Measurements from ENCODE around the gene EFHC2. TPM values are rescaled to one million over a fixed set of nuclear protein-coding genes. Genes with fewer than 3 reads are reported as not detected.

The EFHC2 gene
- total and polyA plus RNA-seq, 12 donors = 1.5 to 17.9 (median 10.3) TPM

DNA sequence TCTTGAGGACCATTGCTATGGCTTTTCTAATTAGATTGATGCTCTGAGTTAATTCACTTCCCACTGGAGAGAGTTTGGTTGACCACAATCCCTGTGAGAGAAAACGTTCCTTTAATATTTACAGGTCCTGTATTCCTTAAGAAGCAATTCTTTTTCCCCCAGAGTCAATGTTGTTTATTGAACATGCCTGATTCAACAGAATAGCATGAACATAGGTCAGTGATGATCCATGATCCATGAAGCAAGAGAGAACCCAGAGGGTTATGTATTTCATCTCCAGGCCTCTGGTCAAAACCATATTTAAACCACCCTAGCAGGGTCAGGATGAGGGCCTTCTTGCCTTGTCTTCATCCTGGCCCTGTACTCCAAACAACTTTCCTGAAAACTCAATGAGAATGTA is 39.4 kb upstream of the EFHC2 start:
- TF ChIP-seq, protein P1, sequence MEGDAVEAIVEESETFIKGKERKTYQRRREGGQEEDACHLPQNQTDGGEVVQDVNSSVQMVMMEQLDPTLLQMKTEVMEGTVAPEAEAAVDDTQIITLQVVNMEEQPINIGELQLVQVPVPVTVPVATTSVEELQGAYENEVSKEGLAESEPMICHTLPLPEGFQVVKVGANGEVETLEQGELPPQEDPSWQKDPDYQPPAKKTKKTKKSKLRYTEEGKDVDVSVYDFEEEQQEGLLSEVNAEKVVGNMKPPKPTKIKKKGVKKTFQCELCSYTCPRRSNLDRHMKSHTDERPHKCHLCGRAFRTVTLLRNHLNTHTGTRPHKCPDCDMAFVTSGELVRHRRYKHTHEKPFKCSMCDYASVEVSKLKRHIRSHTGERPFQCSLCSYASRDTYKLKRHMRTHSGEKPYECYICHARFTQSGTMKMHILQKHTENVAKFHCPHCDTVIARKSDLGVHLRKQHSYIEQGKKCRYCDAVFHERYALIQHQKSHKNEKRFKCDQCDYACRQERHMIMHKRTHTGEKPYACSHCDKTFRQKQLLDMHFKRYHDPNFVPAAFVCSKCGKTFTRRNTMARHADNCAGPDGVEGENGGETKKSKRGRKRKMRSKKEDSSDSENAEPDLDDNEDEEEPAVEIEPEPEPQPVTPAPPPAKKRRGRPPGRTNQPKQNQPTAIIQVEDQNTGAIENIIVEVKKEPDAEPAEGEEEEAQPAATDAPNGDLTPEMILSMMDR (IDR thresholded peaks at IDR 0.05) = no peak
- DNase-seq (no peak), ATAC-seq (no peak)
- WGBS, 2 donors = 88 to 92% methylated on average over 1 of the region's 1 CpG
- Histone ChIP-seq H3K4me3 (no peak overlapping the region), H3K4me1 (no peaks in the 10 kb centered on the region), H3K27me3 (peaks cover 0 to 37% (median 0%) of the 10 kb centered on the region in 7 donors), H3K9me3 (no peaks in the 10 kb centered on the region), H3K36me3 (no peaks in the 10 kb centered on the region), H3K27ac (no peak overlapping the region)
- intact Hi-C loops (cut with DNase I) = no loop called here

DNA sequence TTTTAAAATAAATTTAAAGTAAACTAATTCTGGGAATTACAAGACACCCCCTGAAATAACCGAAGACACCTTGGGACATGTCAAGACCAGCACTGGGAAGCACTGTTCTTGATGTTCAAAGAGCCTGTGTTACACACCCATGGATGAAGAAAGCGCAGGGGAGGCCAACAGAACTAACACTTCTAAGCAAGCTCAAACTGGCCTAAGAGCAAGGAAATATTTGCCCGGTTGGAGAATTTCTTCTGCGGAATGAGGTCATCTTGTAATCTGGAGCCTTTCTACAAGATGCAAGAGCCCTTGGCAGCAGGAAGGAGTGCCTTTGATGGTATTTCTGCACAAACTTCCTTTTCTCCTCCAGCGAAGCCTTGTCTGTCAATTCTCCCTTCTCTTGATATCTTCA is 9.3 kb upstream of the EFHC2 start:
- 59 to 71% methylated on average over 5 of the region's 5 CpGs for WGBS, 2 donors
- no peak overlapping the region for H3K27ac ChIP-seq
- DNase-seq = no peak
- TF ChIP-seq, protein P1 (IDR thresholded peaks at IDR 0.05) = no peak
- H3K4me1 ChIP-seq = no peaks in the 10 kb centered on the region
- intact Hi-C loops (cut with DNase I) = no loop called here
- no peaks in the 10 kb centered on the region for H3K9me3 ChIP-seq
- peaks cover 0 to 47% (median 0%) of the 10 kb centered on the region in 7 donors for H3K27me3 ChIP-seq
- ATAC-seq = no peak
- H3K36me3 ChIP-seq = no peaks in the 10 kb centered on the region
- H3K4me3 ChIP-seq = no peak overlapping the region

DNA sequence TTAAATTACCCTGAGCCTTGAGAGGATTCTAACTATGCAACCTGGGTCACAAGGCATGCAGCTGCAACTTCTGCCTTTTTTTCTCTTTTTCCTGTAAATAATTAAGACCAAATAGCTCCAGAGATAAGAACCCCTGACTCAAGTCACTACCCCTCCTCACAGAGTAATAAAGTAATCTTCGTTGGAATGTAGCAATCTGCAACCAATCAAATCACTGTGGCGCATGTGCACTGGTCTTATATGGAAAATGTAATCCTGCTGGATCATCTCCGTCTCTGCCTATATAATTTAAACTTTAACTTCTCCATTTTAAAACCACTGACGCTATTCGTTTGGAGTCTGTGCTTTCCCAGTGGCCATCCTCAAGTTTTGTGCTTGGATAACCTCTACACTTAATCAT is 6.1 kb upstream of the EFHC2 start:
- Histone ChIP-seq H3K27me3 (peaks cover 0 to 46% (median 0%) of the 10 kb centered on the region in 7 donors), H3K4me3 (no peak overlapping the region), H3K27ac (no peak overlapping the region), H3K4me1 (peaks cover 0 to 3% (median 0%) of the 10 kb centered on the region in 9 donors), H3K9me3 (no peaks in the 10 kb centered on the region), H3K36me3 (no peaks in the 10 kb centered on the region)
- intact Hi-C loops (cut with DNase I) = no loop called here
- WGBS, 2 donors = 63 to 70% methylated on average over 5 of the region's 5 CpGs
- ATAC-seq (no peak), DNase-seq (no peak)
- TF ChIP-seq, protein P1 (IDR thresholded peaks at IDR 0.05) = no peak

DNA sequence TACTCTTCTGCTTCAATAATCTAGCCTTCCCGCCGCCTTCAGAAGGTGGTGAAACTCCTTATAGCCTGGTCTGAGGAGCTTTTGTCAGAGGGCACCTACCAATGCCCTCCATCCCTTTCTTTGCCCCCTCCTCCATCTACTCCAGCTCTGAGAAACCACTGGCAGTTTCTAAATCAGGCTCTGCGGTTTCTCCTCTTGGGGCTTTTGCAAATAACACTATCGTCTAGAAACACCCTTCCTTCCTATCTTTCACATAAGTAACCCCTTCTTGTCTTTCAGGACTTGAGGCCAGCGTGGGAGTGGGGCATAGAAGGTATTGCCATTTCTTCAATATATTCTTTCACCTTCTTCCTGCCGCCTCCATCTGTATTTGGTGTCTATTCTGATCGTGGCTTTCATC is 1.2 kb upstream of the EFHC2 start:
- Histone ChIP-seq H3K4me3 (peak overlapping the region in 1 of 10 donors; percentile 55), H3K4me1 (peaks cover 0 to 11% (median 0%) of the 10 kb centered on the region in 9 donors), H3K36me3 (no peaks in the 10 kb centered on the region), H3K9me3 (no peaks in the 10 kb centered on the region), H3K27me3 (peaks cover 0 to 57% (median 0%) of the 10 kb centered on the region in 7 donors), H3K27ac (no peak overlapping the region)
- DNase-seq = no peak
- TF ChIP-seq, protein P1 (IDR thresholded peaks at IDR 0.05) = no peak
- WGBS, 2 donors = 47 to 50% methylated on average over 7 of the region's 7 CpGs
- intact Hi-C loops (cut with DNase I) = no loop called here
- ATAC-seq = no peak
